ENCODE measurements around the gene ERBB2. TPM values are rescaled to one million over a fixed set of nuclear protein-coding genes. Genes with fewer than 3 reads are reported as not detected.

Gene ERBB2
- total and polyA plus RNA-seq, 2 experiments from 2014 or later = 30.3 to 55.4 TPM

DNA sequence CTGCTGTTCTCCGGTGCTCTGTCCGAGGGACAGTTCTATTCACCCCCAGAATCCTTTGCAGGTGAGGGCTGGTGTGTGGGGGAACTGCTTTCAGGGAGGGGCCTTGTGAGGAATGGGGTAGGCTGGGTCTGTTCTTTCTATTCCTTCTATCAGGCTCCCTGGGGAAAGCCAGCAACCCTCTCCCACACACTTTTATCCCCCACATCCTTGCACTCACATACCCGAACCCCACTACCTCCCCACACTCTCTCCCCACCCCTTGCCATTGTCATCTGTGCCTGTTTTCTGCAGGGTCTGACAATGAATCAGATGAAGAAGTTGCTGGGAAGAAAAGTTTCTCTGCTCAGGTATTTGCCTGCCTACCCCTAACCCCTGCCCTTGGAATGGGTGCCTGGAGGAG lies 41.1 kb upstream of the ERBB2 start:
- Histone ChIP-seq H3K4me3 (no peak overlapping the region), H3K4me2 (ENCODE audit: unreplicated experiment) (no peak overlapping the region), H3K79me2 (ENCODE audit: insufficient read depth) (peaks cover 11% of the 10 kb centered on the region; the same call in 1 of the 2 replicates), H3K9ac (no peak overlapping the region), H3K4me1 (ENCODE audit: insufficient read depth) (no peaks in the 10 kb centered on the region), H2AFZ (no peak overlapping the region), H3K27ac (no peak overlapping the region), H3F3A (ENCODE audit: insufficient read depth) (no peaks in the 10 kb centered on the region), H4K20me1 (ENCODE audit: insufficient read depth) (no peaks in the 10 kb centered on the region), H3K9me2 (ENCODE audit: insufficient read depth) (no peaks in the 10 kb centered on the region), H3K36me3 (ENCODE audit: low read depth) (no peaks in the 10 kb centered on the region), H3K9me3 (ENCODE audit: low read depth) (no peaks in the 10 kb centered on the region), H3K27me3 (replicated peaks; ENCODE audit: insufficient read depth) (no peaks in the 10 kb centered on the region)
- in situ Hi-C loops (cut with MboI) = no loop called here
- DNase-seq = no peak
- 91 to 97% methylated on average over 3 of the region's 3 CpGs for WGBS, 2 experiments (ENCODE audit: low coverage in 1 of 2, low lambda C conversion rate in 2 of 2, missing lambda C conversion rate in 2 of 2)
- TF ChIP-seq EZH2 (IDR thresholded peaks at IDR 0.05; ENCODE audit: insufficient read depth, poor library complexity, severe bottlenecking) (no peak), EZH2phosphoT487 (IDR thresholded peaks at IDR 0.05; ENCODE audit: insufficient read depth, low read depth) (no peak)

DNA sequence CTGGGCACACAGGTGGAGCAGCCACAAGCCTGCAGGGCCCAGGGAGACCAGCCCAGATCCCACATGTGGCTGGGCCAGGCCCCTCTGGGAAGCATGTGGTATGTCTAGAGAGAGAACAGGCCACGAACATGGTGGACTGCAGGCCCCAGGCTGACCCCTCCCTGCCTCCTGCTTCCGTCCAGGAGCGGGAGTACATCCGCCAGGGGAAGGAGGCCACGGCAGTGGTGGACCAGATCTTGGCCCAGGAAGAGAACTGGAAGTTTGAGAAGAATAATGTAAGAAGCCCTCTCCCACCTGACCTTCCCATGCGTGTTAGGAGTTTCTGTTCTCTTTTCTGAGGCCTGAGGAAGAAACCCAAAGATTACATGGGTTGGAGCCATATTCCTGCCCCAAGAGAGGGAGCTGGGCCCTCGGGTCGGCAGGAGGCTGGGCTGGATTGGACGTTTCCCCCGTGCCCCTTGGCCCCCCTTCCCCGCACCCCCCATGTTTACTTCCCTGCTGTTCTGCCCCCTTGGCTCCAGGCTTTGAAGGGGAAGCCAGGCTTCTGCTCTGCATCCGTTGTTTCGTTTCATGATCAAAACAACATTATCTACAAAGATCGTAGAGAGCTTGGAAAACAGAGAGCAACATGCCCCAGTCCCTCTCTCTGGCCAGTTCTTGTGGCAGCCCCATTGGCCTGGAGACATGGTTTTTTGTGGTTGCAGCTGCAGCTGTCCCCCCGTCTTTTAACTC lies 40.4 kb upstream of the ERBB2 start:
- WGBS, 2 experiments (ENCODE audit: low coverage in 1 of 2, low lambda C conversion rate in 2 of 2, missing lambda C conversion rate in 2 of 2) = 82 to 96% methylated on average over 10 to 15 of the region's 15 CpGs
- Histone ChIP-seq H2AFZ (no peak overlapping the region), H4K20me1 (ENCODE audit: insufficient read depth) (no peaks in the 10 kb centered on the region), H3K9ac (no peak overlapping the region), H3F3A (ENCODE audit: insufficient read depth) (no peaks in the 10 kb centered on the region), H3K4me3 (no peak overlapping the region), H3K4me2 (ENCODE audit: unreplicated experiment) (no peak overlapping the region), H3K4me1 (ENCODE audit: insufficient read depth) (no peaks in the 10 kb centered on the region), H3K27ac (no peak overlapping the region), H3K9me3 (ENCODE audit: low read depth) (no peaks in the 10 kb centered on the region), H3K9me2 (ENCODE audit: insufficient read depth) (no peaks in the 10 kb centered on the region), H3K27me3 (replicated peaks; ENCODE audit: insufficient read depth) (no peaks in the 10 kb centered on the region), H3K79me2 (ENCODE audit: insufficient read depth) (peaks cover 6% of the 10 kb centered on the region; the same call in 1 of the 2 replicates), H3K36me3 (ENCODE audit: low read depth) (no peaks in the 10 kb centered on the region)
- TF ChIP-seq EZH2 (IDR thresholded peaks at IDR 0.05; ENCODE audit: insufficient read depth, poor library complexity, severe bottlenecking) (no peak), EZH2phosphoT487 (IDR thresholded peaks at IDR 0.05; ENCODE audit: insufficient read depth, low read depth) (no peak)
- in situ Hi-C loops (cut with MboI) = no loop called here
- no peak for DNase-seq

DNA sequence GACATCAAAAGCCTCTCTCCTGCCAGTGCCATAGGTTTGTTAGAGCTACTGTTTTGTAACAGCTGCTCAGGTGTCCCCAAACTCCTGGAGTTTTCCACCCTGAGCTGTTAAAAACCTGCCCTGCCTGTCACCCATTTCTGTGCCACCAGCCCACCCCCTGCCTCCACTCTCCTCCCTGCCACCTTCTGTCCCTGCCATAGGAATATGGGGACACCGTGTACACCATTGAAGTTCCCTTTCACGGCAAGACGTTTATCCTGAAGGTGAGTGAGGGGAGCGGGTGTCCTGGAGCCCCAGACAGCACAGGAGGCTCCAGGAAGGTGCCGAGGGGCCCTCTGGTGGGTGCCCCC lies 39.9 kb upstream of the ERBB2 start:
- Histone ChIP-seq H3K4me1 (ENCODE audit: insufficient read depth) (no peaks in the 10 kb centered on the region), H3K9me2 (ENCODE audit: insufficient read depth) (no peaks in the 10 kb centered on the region), H3K9ac (no peak overlapping the region), H3K27ac (no peak overlapping the region), H3K27me3 (replicated peaks; ENCODE audit: insufficient read depth) (no peaks in the 10 kb centered on the region), H3F3A (ENCODE audit: insufficient read depth) (no peaks in the 10 kb centered on the region), H2AFZ (no peak overlapping the region), H3K79me2 (ENCODE audit: insufficient read depth) (peaks cover under 1% of the 10 kb centered on the region; the same call in 1 of the 2 replicates), H3K9me3 (ENCODE audit: low read depth) (no peaks in the 10 kb centered on the region), H3K4me2 (ENCODE audit: unreplicated experiment) (no peak overlapping the region), H4K20me1 (ENCODE audit: insufficient read depth) (no peaks in the 10 kb centered on the region), H3K36me3 (ENCODE audit: low read depth) (no peaks in the 10 kb centered on the region), H3K4me3 (no peak overlapping the region)
- TF ChIP-seq EZH2phosphoT487 (IDR thresholded peaks at IDR 0.05; ENCODE audit: insufficient read depth, low read depth) (no peak), EZH2 (IDR thresholded peaks at IDR 0.05; ENCODE audit: insufficient read depth, poor library complexity, severe bottlenecking) (no peak)
- no peak for DNase-seq
- 81 to 85% methylated on average over 5 of the region's 5 CpGs for WGBS, 2 experiments (ENCODE audit: low coverage in 1 of 2, low lambda C conversion rate in 2 of 2, missing lambda C conversion rate in 2 of 2)
- in situ Hi-C loops (cut with MboI) = no loop called here

DNA sequence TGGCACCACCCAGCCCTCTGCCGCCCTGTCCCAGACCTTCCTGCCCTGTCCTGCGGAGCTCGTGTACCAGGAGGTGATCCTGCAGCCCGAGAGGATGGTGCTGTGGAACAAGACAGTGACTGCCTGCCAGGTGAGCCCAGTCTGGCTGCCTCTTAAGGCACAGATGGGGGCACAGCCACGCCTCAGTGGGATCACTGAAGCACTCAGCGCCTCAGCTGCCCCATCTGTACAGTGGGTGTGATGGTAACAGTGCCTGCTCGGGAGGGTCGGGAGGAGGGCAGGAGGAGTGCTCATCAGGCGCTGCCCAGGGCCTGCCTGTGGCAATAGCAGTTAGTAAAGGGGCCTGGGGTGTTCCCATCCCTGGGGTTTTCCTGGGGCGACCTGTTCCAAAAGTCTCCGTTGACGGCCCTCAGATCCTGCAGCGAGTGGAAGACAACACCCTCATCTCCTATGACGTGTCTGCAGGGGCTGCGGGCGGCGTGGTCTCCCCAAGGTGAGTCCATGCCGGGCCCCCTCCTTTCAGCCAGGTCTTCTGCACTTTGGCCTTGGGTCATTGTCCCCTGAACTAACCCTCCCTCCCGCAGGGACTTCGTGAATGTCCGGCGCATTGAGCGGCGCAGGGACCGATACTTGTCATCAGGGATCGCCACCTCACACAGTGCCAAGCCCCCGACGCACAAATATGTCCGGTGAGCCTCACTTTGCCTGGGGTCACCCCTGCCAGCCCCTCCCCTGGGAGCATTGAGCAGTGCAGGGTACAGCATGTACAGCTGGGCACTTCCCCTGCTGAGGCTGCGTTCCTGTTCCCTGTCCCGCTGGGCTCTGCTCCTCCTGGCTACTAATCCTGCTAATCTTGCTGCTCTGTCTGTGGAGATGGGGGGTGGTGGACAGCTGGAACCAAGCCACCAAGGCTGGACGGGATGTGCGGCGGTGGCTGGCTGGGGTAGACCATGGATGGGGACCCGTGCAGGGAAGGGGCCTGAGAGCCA lies 39.2 kb upstream of the ERBB2 start:
- no peak for TF ChIP-seq EZH2phosphoT487 (IDR thresholded peaks at IDR 0.05; ENCODE audit: insufficient read depth, low read depth)
- TF ChIP-seq EZH2 (IDR thresholded peaks at IDR 0.05; ENCODE audit: insufficient read depth, poor library complexity, severe bottlenecking) = no peak
- no peak for DNase-seq
- no peak overlapping the region for H3K4me2 ChIP-seq (ENCODE audit: unreplicated experiment)
- no peaks in the 10 kb centered on the region for H3K9me2 ChIP-seq (ENCODE audit: insufficient read depth)
- H3K79me2 ChIP-seq (ENCODE audit: insufficient read depth) = no peaks in the 10 kb centered on the region
- 92% methylated on average over 34 to 35 of the region's 35 CpGs for WGBS, 2 experiments (ENCODE audit: low coverage in 1 of 2, low lambda C conversion rate in 2 of 2, missing lambda C conversion rate in 2 of 2)
- H3K4me1 ChIP-seq (ENCODE audit: insufficient read depth) = no peaks in the 10 kb centered on the region
- no peak overlapping the region for H2AFZ ChIP-seq
- H3K9ac ChIP-seq = no peak overlapping the region
- H3K4me3 ChIP-seq = no peak overlapping the region
- in situ Hi-C loops (cut with MboI) = no loop called here
- H4K20me1 ChIP-seq (ENCODE audit: insufficient read depth) = no peaks in the 10 kb centered on the region
- no peaks in the 10 kb centered on the region for H3K9me3 ChIP-seq (ENCODE audit: low read depth)
- H3F3A ChIP-seq (ENCODE audit: insufficient read depth) = no peaks in the 10 kb centered on the region
- no peak overlapping the region for H3K27ac ChIP-seq
- 0 out of 2 replicates have a peak, but pooled peaks cover under 1% of the 10 kb centered on the region for H3K27me3 ChIP-seq (replicated peaks; ENCODE audit: insufficient read depth)
- H3K36me3 ChIP-seq (ENCODE audit: low read depth) = no peaks in the 10 kb centered on the region

Data from GM23248 (cell line).